Natural killer cell (primary cell): ENCODE results near the gene CTSH. TPM values are rescaled to one million over a fixed set of nuclear protein-coding genes. Genes with fewer than 3 reads are reported as not detected.
"Not testable (repeated sequence)": the region's sequence is repeated elsewhere in the genome, so short reads cannot be mapped to it uniquely, and the experiment has no call there.

Source experiments
- ATAC-seq, 3 donors: fragments of 150-1000 bp in 2 of 3; fragments of 200-7000 bp in 1 of 3; cut with Tn5 transposase; 1 replicate in 1 of 3; 2 replicates in 2 of 3; pipeline ENCODE4 v1.10.0; 2021; ENCODE audit warnings: mild to moderate bottlenecking in 2 of 3, moderate library complexity in 2 of 3
- DNase-seq, 2 donors: peaks; one replicate each; pipeline versions ENCODE4 v3.0.0 to v3.0.0-alpha.2; 2013 to 2021; ENCODE audit warnings: mixed read lengths in 1 of 2
- H3K27ac ChIP-seq: one replicate; pipeline ENCODE4 v1.5.1; 2013; ENCODE audit warnings: mild to moderate bottlenecking, low read length
- H3K27me3 ChIP-seq: one replicate; pipeline ENCODE4 v1.6.1; 2013; ENCODE audit warnings: low read length; ENCODE audit not compliant: control insufficient read depth, insufficient read depth
- H3K36me3 ChIP-seq: one replicate; pipeline ENCODE4 v1.6.1; 2013; ENCODE audit warnings: low read length; ENCODE audit not compliant: control insufficient read depth, insufficient read depth
- H3K4me1 ChIP-seq: one replicate; pipeline ENCODE4 v1.6.1; 2013; ENCODE audit warnings: low read length; ENCODE audit not compliant: control insufficient read depth, insufficient read depth
- H3K4me3 ChIP-seq: one replicate; pipeline ENCODE4 v1.5.1; 2013; ENCODE audit warnings: low read length
- H3K9me3 ChIP-seq: one replicate; pipeline ENCODE4 v1.6.1; 2013; ENCODE audit warnings: low read length; ENCODE audit not compliant: control insufficient read depth, insufficient read depth
- H3K27ac Mint-ChIP-seq, 2 donors: one replicate each; pipeline ENCODE4 v1.8.0; 2022; ENCODE audit warnings: mild to moderate bottlenecking in 2 of 2, mixed read lengths in 2 of 2, moderate library complexity in 1 of 2
- H3K27me3 Mint-ChIP-seq, 2 donors: one replicate each; pipeline ENCODE4 v1.8.0; 2022; ENCODE audit warnings: low read depth in 2 of 2, mixed read lengths in 2 of 2
- H3K36me3 Mint-ChIP-seq: one replicate; pipeline ENCODE4 v1.8.0; 2022; ENCODE audit warnings: mixed read lengths
- H3K4me1 Mint-ChIP-seq, 2 donors: one replicate each; pipeline ENCODE4 v1.8.0; 2022; ENCODE audit warnings: mixed read lengths in 2 of 2
- H3K4me3 Mint-ChIP-seq: one replicate; pipeline ENCODE4 v1.8.0; 2022; ENCODE audit warnings: mild to moderate bottlenecking, moderate library complexity, mixed read lengths
- H3K9me3 Mint-ChIP-seq, 2 donors: one replicate each; pipeline ENCODE4 v1.8.0; 2022; ENCODE audit warnings: mixed read lengths in 2 of 2
- CTCF ChIP-seq: fragments of 200-600 bp; IDR thresholded peaks from one replicate; pipeline ENCODE4 v1.8.0; 2022; ENCODE audit warnings: antibody characterized with exemption
- WGBS: methylation state at CpG from one replicate; pipeline ENCODE4 v1.1.7; 2013; ENCODE audit warnings: missing lambda C conversion rate; ENCODE audit not compliant: insufficient coverage; 5-methylcytosine and 5-hydroxymethylcytosine counted together
- intact Hi-C: fragments of 100-400 bp; cut with micrococcal nuclease; formaldehyde crosslinking; loops from one replicate; pipeline ENCODE4 v1.14.2; 2022
- total RNA-seq, 4 donors: library from RNA; stranded (reverse); fragments of 120-200 nt in 1 of 4; gene quantifications; one replicate each; pipeline versions ENCODE4 v1.2.3 to v1.2.4, GENCODE V29; 2013 to 2022

Gene CTSH
- total RNA-seq, 3 donors from 2014 or later (not counting 1 experiment from before 2014, with no cell fraction given) = 8.8 to 18.1 (median 9.7) TPM

GRCh38 chr15:78928616-78929093, 16.2 kb downstream of the CTSH start:
- Mint-ChIP-seq H3K36me3 (no peaks in the 10 kb centered on the region), H3K27me3 (no peaks in the 10 kb centered on the region), H3K9me3 (no peaks in the 10 kb centered on the region), H3K4me3 (no peak overlapping the region), H3K4me1 (no peaks in the 10 kb centered on the region), H3K27ac (no peak overlapping the region)
- H3K27me3 ChIP-seq = no peaks in the 10 kb centered on the region
- no peak for ATAC-seq
- H3K4me3 ChIP-seq = no peak overlapping the region
- H3K27ac ChIP-seq = no peak overlapping the region
- peaks cover 6% of the 10 kb centered on the region for H3K36me3 ChIP-seq
- no peaks in the 10 kb centered on the region for H3K9me3 ChIP-seq
- intact Hi-C loops = no loop called here
- DNase-seq = no peak
- no peak for TF ChIP-seq CTCF
- 97% methylated on average over 14 of the region's 14 CpGs for WGBS
- no peaks in the 10 kb centered on the region for H3K4me1 ChIP-seq

GRCh38 chr15:78928176-78928575, 16.7 kb downstream of the CTSH start:
- H3K9me3 ChIP-seq, intact Hi-C loops, H3K9me3 Mint-ChIP-seq, H3K27me3 Mint-ChIP-seq, H3K4me1 ChIP-seq, H3K4me3 ChIP-seq, H3K27ac ChIP-seq, ATAC-seq, H3K4me3 Mint-ChIP-seq, H3K4me1 Mint-ChIP-seq, H3K36me3 ChIP-seq, H3K36me3 Mint-ChIP-seq, DNase-seq, H3K27me3 ChIP-seq: not testable (repeated sequence)
- H3K27ac Mint-ChIP-seq = peak overlapping the region in 1 of 2 donors; percentile 21
- 96% methylated on average over 14 of the region's 14 CpGs for WGBS

GRCh38 chr15:78927077-78927790, 17.6 kb downstream of the CTSH start:
- H3K27me3 ChIP-seq = no peaks in the 10 kb centered on the region
- H3K4me3 ChIP-seq = no peak overlapping the region
- Mint-ChIP-seq H3K9me3 (no peaks in the 10 kb centered on the region), H3K27me3 (no peaks in the 10 kb centered on the region), H3K27ac (no peak overlapping the region), H3K4me1 (no peaks in the 10 kb centered on the region), H3K4me3 (no peak overlapping the region), H3K36me3 (no peaks in the 10 kb centered on the region)
- H3K27ac ChIP-seq = no peak overlapping the region
- DNase-seq = no peak
- ATAC-seq = peak in 1 of 3 donors; percentile 41
- intact Hi-C loops = no loop called here
- no peaks in the 10 kb centered on the region for H3K9me3 ChIP-seq
- H3K36me3 ChIP-seq = peaks cover 14% of the 10 kb centered on the region
- no peak for TF ChIP-seq CTCF
- WGBS = 93% methylated on average over 17 of the region's 17 CpGs
- H3K4me1 ChIP-seq = no peaks in the 10 kb centered on the region

GRCh38 chr15:78925956-78926743, 18.7 kb downstream of the CTSH start:
- Histone ChIP-seq H3K9me3 (no peaks in the 10 kb centered on the region), H3K4me1 (no peaks in the 10 kb centered on the region), H3K4me3 (no peak overlapping the region), H3K36me3 (peaks cover 23% of the 10 kb centered on the region), H3K27ac (no peak overlapping the region), H3K27me3 (no peaks in the 10 kb centered on the region)
- H3K36me3 Mint-ChIP-seq = no peaks in the 10 kb centered on the region
- TF ChIP-seq CTCF = no peak
- H3K4me3 Mint-ChIP-seq = no peak overlapping the region
- no peaks in the 10 kb centered on the region for H3K27me3 Mint-ChIP-seq
- DNase-seq (no peak), ATAC-seq (no peak)
- H3K4me1 Mint-ChIP-seq = no peaks in the 10 kb centered on the region
- 92% methylated on average over 5 of the region's 5 CpGs for WGBS
- H3K9me3 Mint-ChIP-seq = no peaks in the 10 kb centered on the region
- H3K27ac Mint-ChIP-seq = no peak overlapping the region
- intact Hi-C loops = no loop called here
